Cardiac muscle cell (in vitro differentiated cells and primary cell): Measurements from ENCODE around the gene CFAP73. TPM values are rescaled to one million over a fixed set of nuclear protein-coding genes. Genes with fewer than 3 reads are reported as not detected.

ENCODE experiments used
- DNase-seq, 2 donors: peaks; one replicate each; pipeline versions ENCODE4 v3.0.0 to v3.0.0-alpha.2; 2010 to 2017; ENCODE audit warnings: low read depth in 1 of 2, low spot score in 1 of 2
- H3K27ac ChIP-seq: fragments of 200-600 bp; sonication (generic); 2 replicates; pipeline ENCODE4 v1.5.1; 2016
- H3K27me3 ChIP-seq: fragments of 200-600 bp; sonication (generic); 2 replicates; pipeline ENCODE4 v1.6.0; 2016; ENCODE audit warnings: control low read depth
- H3K36me3 ChIP-seq: fragments of 200-600 bp; sonication (generic); 2 replicates; pipeline ENCODE4 v1.5.1; 2016; ENCODE audit warnings: control low read depth
- H3K4me1 ChIP-seq: fragments of 200-600 bp; sonication (generic); 2 replicates; pipeline ENCODE4 v1.8.1; 2017; ENCODE audit warnings: low read depth, mild to moderate bottlenecking, mixed run types
- H3K4me3 ChIP-seq: fragments of 200-600 bp; sonication (generic); 2 replicates; pipeline ENCODE4 v1.5.1; 2016; ENCODE audit warnings: mild to moderate bottlenecking
- H3K9me3 ChIP-seq: fragments of 200-600 bp; sonication (generic); 2 replicates; pipeline ENCODE4 v1.5.1; 2017; ENCODE audit warnings: low read depth, mild to moderate bottlenecking, control low read depth
- polyA plus RNA-seq: library from polyadenylated mRNA; unstranded; fragments of >200 nt; fragmentation: Nextera tagmentation; extraction: Ambion mirVana; gene quantifications from 2 replicates; pipeline ENCODE4 v1.2.1, GENCODE V29; 2016
- total RNA-seq: library from RNA; depleted of rRNA; stranded (reverse); fragments of >200 nt; gene quantifications from 2 replicates; pipeline ENCODE4 v1.2.3, GENCODE V29; 2016
- TF ChIP-seq, protein P1 (sequence below): IDR thresholded peaks from 2 replicates; pipeline ENCODE4 v1.5.1; 2012; ENCODE audit warnings: low read depth, mild to moderate bottlenecking, low read length

Gene CFAP73
- total RNA-seq (not detected in 2 replicates), polyA plus RNA-seq (not detected in 2 replicates)

GRCh38 chr12:113149361-113150150, at the start of gene CFAP73:
CFAP73 (plus strand) TSS chr12:113149724; CDS start chr12:113149858, 134 bp downstream.
- TF ChIP-seq, protein P1, sequence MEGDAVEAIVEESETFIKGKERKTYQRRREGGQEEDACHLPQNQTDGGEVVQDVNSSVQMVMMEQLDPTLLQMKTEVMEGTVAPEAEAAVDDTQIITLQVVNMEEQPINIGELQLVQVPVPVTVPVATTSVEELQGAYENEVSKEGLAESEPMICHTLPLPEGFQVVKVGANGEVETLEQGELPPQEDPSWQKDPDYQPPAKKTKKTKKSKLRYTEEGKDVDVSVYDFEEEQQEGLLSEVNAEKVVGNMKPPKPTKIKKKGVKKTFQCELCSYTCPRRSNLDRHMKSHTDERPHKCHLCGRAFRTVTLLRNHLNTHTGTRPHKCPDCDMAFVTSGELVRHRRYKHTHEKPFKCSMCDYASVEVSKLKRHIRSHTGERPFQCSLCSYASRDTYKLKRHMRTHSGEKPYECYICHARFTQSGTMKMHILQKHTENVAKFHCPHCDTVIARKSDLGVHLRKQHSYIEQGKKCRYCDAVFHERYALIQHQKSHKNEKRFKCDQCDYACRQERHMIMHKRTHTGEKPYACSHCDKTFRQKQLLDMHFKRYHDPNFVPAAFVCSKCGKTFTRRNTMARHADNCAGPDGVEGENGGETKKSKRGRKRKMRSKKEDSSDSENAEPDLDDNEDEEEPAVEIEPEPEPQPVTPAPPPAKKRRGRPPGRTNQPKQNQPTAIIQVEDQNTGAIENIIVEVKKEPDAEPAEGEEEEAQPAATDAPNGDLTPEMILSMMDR, result peak; percentile 8
- no peaks in the 10 kb centered on the region for H3K36me3 ChIP-seq
- no peaks in the 10 kb centered on the region for H3K9me3 ChIP-seq
- H3K4me3 ChIP-seq, result no peak within 1 kb of the TSS
- peak; percentile 90 to 96 for DNase-seq
- H3K27me3 ChIP-seq, result peaks cover 35% of the 10 kb centered on the region
- H3K27ac ChIP-seq, result no peak within 1 kb of the TSS
- H3K4me1 ChIP-seq, result no peaks in the 10 kb centered on the region

DNA sequence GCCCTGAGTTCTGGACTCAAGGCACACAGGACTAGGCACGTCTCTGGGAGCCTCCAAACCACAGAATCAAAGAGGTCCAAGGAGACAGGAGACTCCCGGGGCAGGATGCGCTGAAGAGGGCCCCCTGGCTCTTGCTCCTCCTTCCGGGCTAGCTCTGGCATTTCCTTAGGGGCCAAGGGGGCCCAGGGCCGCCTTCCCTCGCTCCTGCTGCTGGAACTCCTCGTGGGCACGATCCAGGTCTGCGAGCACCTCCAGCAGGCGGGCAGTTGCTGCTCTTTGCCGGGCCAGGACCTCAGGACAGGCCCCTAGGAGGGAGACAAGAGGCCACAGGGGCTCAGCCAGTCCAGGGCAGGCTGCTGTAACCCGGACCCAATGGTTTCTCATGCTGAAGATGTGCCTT, 49.8 kb upstream of the CFAP73 start:
- H3K9me3 ChIP-seq, result no peaks in the 10 kb centered on the region
- TF ChIP-seq, protein P1, result no peak
- no peaks in the 10 kb centered on the region for H3K4me1 ChIP-seq
- H3K36me3 ChIP-seq, result no peaks in the 10 kb centered on the region
- no peak for DNase-seq
- peaks cover 11% of the 10 kb centered on the region for H3K27me3 ChIP-seq
- H3K4me3 ChIP-seq, result no peak overlapping the region
- H3K27ac ChIP-seq, result no peak overlapping the region

GRCh38 chr12:113101751-113102150, 47.8 kb upstream of the CFAP73 start:
- H3K36me3 ChIP-seq, result no peaks in the 10 kb centered on the region
- no peak overlapping the region for H3K27ac ChIP-seq
- no peak for DNase-seq
- H3K4me3 ChIP-seq, result no peak overlapping the region
- H3K9me3 ChIP-seq, result no peaks in the 10 kb centered on the region
- no peaks in the 10 kb centered on the region for H3K4me1 ChIP-seq
- TF ChIP-seq, protein P1, result no peak
- peaks cover 11% of the 10 kb centered on the region for H3K27me3 ChIP-seq

DNA sequence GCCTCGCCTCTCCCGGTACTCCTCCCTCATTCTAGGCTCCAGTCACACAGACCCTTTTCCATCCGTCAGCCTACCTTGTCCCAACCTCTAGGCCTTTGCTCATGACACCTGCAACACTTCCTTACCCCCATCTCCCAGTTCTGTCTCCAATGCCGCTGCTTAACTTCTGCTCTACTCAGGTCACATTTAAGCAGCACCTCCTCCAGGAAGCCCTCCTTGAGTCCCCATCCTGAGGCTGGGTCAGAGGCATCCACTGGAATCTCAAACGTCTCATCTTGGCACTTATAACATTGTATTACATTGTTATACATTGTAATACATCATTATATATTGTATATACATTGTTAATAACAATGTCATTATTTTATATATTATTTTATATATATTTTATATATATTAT, 46.7 kb upstream of the CFAP73 start:
- Histone ChIP-seq H3K27ac (no peak overlapping the region), H3K36me3 (no peaks in the 10 kb centered on the region), H3K4me3 (no peak overlapping the region), H3K4me1 (no peaks in the 10 kb centered on the region), H3K27me3 (peaks cover 11% of the 10 kb centered on the region), H3K9me3 (no peaks in the 10 kb centered on the region)
- TF ChIP-seq, protein P1, result no peak
- no peak for DNase-seq

GRCh38 chr12:113103756-113104450, 45.6 kb upstream of the CFAP73 start:
- DNase-seq, result peak in 1 of 2 donors; percentile 21
- TF ChIP-seq, protein P1, result no peak
- Histone ChIP-seq H3K9me3 (no peaks in the 10 kb centered on the region), H3K4me1 (no peaks in the 10 kb centered on the region), H3K27ac (no peak overlapping the region), H3K36me3 (no peaks in the 10 kb centered on the region), H3K27me3 (peaks cover 11% of the 10 kb centered on the region), H3K4me3 (peak overlapping the region; percentile 15)
